MM.1S (cell line): Measurements from ENCODE around the gene HS1BP3.

Experiments used
- DNase-seq: peaks from one replicate; pipeline ENCODE4 v3.0.0-alpha.2; 2015
- H2AFZ ChIP-seq: fragments of 300-600 bp; sonication (generic); 2 replicates; pipeline ENCODE4 v1.6.0; 2016; ENCODE audit warnings: antibody characterized with exemption, low read length
- H3F3A ChIP-seq: fragments of 300-600 bp; sonication (generic); 2 replicates; pipeline ENCODE4 v1.6.1; 2016; ENCODE audit warnings: mild to moderate bottlenecking, antibody characterized with exemption, low read length, moderate library complexity, mixed read lengths; ENCODE audit not compliant: insufficient read depth
- H3K27ac ChIP-seq: fragments of 300-600 bp; sonication (generic); 2 replicates; pipeline ENCODE4 v1.5.1; 2016; ENCODE audit warnings: mild to moderate bottlenecking, low read length
- H3K27me3 ChIP-seq: fragments of 300-600 bp; sonication (generic); replicated peaks from 2 replicates; pipeline ENCODE4 v1.6.0; 2016; ENCODE audit warnings: low read length; ENCODE audit not compliant: insufficient read depth
- H3K36me3 ChIP-seq: fragments of 300-600 bp; sonication (generic); replicated peaks from 2 replicates; pipeline ENCODE4 v1.6.1; 2016; ENCODE audit warnings: mild to moderate bottlenecking, low read length, mixed read lengths; ENCODE audit not compliant: insufficient read depth
- H3K4me1 ChIP-seq: fragments of 300-600 bp; sonication (generic); 2 replicates; pipeline ENCODE4 v1.6.1; 2016; ENCODE audit warnings: low read length, mixed read lengths
- H3K4me2 ChIP-seq: fragments of 300-600 bp; sonication (generic); 2 replicates; pipeline ENCODE4 v1.6.0; 2016; ENCODE audit warnings: low read depth, low read length
- H3K4me3 ChIP-seq: fragments of 300-600 bp; sonication (generic); 2 replicates; pipeline ENCODE4 v1.5.1; 2016; ENCODE audit warnings: low read length, mixed read lengths
- H3K79me2 ChIP-seq: fragments of 300-600 bp; sonication (generic); 2 replicates; pipeline ENCODE4 v1.6.1; 2016; ENCODE audit warnings: mixed run types, low read length, mixed read lengths
- H3K9ac ChIP-seq: fragments of 300-600 bp; sonication (generic); 2 replicates; pipeline ENCODE4 v1.6.1; 2016; ENCODE audit warnings: low read length, mixed read lengths
- H3K9me2 ChIP-seq: fragments of 300-600 bp; sonication (generic); replicated peaks from 2 replicates; pipeline ENCODE4 v1.6.1; 2016; ENCODE audit warnings: mild to moderate bottlenecking, low read length, mixed read lengths; ENCODE audit not compliant: insufficient read depth
- H3K9me3 ChIP-seq: fragments of 300-600 bp; sonication (generic); replicated peaks from 2 replicates; pipeline ENCODE4 v1.6.1; 2016; ENCODE audit warnings: mild to moderate bottlenecking, low read length, mixed read lengths; ENCODE audit not compliant: insufficient read depth
- H4K20me1 ChIP-seq: fragments of 300-600 bp; sonication (generic); 2 replicates; pipeline ENCODE4 v1.6.1; 2016; ENCODE audit warnings: mild to moderate bottlenecking, low read length, moderate library complexity, mixed read lengths; ENCODE audit not compliant: insufficient read depth
- CTCF ChIP-seq: fragments of 300-600 bp; sonication (generic); IDR thresholded peaks from 2 replicates; pipeline ENCODE4 v1.5.1; 2016; ENCODE audit warnings: antibody characterized with exemption, low read length, mixed read lengths
- EZH2 ChIP-seq: fragments of 300-600 bp; sonication (generic); optimal IDR thresholded peaks from 2 replicates; pipeline ENCODE3; 2017; ENCODE audit warnings: low read depth, mild to moderate bottlenecking, antibody characterized with exemption, low read length, mixed read lengths
- EZH2phosphoT487 ChIP-seq: fragments of 300-600 bp; sonication (generic); IDR thresholded peaks from 2 replicates; pipeline ENCODE4 v1.6.1; 2018; ENCODE audit warnings: antibody characterized with exemption, low read length

The HS1BP3 gene

GRCh38 chr2:20609995-20610357 is 40.9 kb downstream of the HS1BP3 start:
- Histone ChIP-seq H3K9me3 (no peaks in the 10 kb centered on the region), H3K9ac (no peak overlapping the region), H3K4me1 (peaks cover 14% of the 10 kb centered on the region), H3F3A (peaks cover 10% of the 10 kb centered on the region; the same call in 1 of the 2 replicates), H2AFZ (no peak overlapping the region), H3K4me2 (no peak overlapping the region), H3K27me3 (no peaks in the 10 kb centered on the region), H3K4me3 (no peak overlapping the region), H3K9me2 (no peaks in the 10 kb centered on the region), H3K27ac (no peak overlapping the region), H3K79me2 (no peaks in the 10 kb centered on the region), H4K20me1 (no peaks in the 10 kb centered on the region), H3K36me3 (no peaks in the 10 kb centered on the region)
- TF ChIP-seq EZH2phosphoT487 (no peak), EZH2 (no peak), CTCF (no peak)
- DNase-seq: no peak

GRCh38 chr2:20609349-20609994 is 41.4 kb downstream of the HS1BP3 start:
- no peaks in the 10 kb centered on the region for H3K36me3 ChIP-seq
- H2AFZ ChIP-seq: no peak overlapping the region
- H3K9ac ChIP-seq: no peak overlapping the region
- H3K27me3 ChIP-seq: no peaks in the 10 kb centered on the region
- H3F3A ChIP-seq: peaks cover 7% of the 10 kb centered on the region; the same call in 1 of the 2 replicates
- H3K4me2 ChIP-seq: no peak overlapping the region
- no peaks in the 10 kb centered on the region for H4K20me1 ChIP-seq
- no peaks in the 10 kb centered on the region for H3K9me2 ChIP-seq
- no peaks in the 10 kb centered on the region for H3K9me3 ChIP-seq
- no peaks in the 10 kb centered on the region for H3K79me2 ChIP-seq
- no peak overlapping the region for H3K27ac ChIP-seq
- no peak for DNase-seq
- no peak overlapping the region for H3K4me3 ChIP-seq
- peaks cover 9% of the 10 kb centered on the region for H3K4me1 ChIP-seq
- TF ChIP-seq CTCF (no peak), EZH2 (no peak), EZH2phosphoT487 (no peak)

GRCh38 chr2:20608666-20609348 is 42.1 kb downstream of the HS1BP3 start:
- Histone ChIP-seq H3K9me3 (no peaks in the 10 kb centered on the region), H3K79me2 (no peaks in the 10 kb centered on the region), H3F3A (0 out of 2 replicates have a peak, but pooled peaks cover 1% of the 10 kb centered on the region), H3K27ac (no peak overlapping the region), H3K4me3 (no peak overlapping the region), H3K27me3 (no peaks in the 10 kb centered on the region), H3K36me3 (no peaks in the 10 kb centered on the region), H3K4me1 (peaks cover 2% of the 10 kb centered on the region), H4K20me1 (no peaks in the 10 kb centered on the region), H2AFZ (no peak overlapping the region), H3K4me2 (no peak overlapping the region), H3K9me2 (no peaks in the 10 kb centered on the region), H3K9ac (no peak overlapping the region)
- TF ChIP-seq EZH2 (no peak), CTCF (no peak), EZH2phosphoT487 (no peak)
- DNase-seq: no peak
